Activated T-cell treated with anti-CD3 and anti-CD28 coated beads for 4 hours (primary cell): ENCODE data around the gene AUTS2.

Experiments
- DNase-seq: peaks from one replicate; pipeline ENCODE4 v3.0.0-alpha.2; 2020

Gene AUTS2

DNA sequence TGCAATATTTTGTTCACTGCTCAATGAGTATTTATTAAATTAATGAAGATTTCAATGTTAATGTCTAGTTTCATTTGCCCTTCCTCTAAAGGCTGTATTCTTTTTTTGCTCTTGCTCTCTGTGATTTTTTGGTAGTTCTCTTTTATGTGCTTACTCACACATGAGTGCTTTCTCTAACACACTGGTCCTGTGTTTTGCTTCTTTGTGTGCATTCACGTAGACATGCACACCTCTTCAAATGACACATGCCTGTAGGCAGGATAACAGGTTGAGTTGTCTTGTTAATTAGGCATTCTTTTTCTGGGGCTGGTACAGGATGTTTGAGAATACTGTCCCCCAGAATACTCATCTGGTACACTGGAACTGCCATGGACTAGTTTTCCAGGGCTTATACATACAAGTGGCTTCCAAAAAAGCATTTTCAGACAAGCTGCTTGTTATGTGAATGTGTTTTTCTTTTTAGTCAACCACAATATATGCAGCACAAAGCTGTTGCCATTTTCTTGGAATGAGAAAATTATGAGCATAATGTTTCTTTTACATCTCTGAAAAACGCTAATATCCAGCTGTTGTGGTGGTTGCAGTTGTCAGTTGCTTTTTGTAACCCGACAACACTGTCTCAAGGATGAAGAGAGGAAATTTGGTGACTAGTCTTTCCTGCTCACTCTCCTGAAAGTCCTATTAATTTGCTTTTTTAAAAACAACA lies 416.4 kb downstream of the AUTS2 start:
- DNase-seq: no peak

- DNase-seq: no peak
Observed at GRCh38 chr7:70015353-70015752, 417.1 kb downstream of the AUTS2 start.

DNA sequence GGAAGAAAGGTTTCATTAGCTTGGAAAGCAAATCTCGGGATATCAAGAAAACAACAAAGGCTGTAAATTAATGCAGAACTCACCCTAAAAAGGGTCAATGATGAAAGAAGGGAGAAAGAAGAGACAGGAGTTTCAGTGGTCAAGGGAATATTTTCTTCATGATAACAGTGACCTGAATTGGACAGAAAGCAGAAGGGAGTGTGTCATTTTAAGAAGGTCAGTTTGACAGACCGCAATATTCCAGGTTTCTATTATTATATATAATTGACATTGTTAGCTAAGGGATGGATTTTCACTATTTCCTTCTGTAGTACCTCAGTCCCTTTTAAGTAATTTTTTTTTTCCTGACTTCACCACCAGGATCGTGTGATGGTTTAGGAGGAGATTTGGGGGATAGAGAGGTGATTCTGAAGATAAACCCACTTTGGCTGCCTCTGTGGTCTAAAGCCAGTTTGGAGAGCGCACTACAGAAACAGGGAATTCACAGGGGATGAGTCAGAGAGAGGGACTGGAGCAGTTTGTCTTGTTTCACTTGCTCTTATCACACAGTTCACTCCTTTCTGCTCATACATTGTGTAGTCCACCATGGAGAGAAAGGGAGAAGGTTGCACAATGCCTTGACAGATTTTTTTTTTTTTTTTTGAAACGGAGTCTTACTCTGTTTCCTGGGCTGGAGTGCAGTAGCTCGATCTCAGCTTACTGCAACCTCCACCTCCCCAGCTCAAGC lies 417.9 kb downstream of the AUTS2 start:
- DNase-seq: no peak

DNA sequence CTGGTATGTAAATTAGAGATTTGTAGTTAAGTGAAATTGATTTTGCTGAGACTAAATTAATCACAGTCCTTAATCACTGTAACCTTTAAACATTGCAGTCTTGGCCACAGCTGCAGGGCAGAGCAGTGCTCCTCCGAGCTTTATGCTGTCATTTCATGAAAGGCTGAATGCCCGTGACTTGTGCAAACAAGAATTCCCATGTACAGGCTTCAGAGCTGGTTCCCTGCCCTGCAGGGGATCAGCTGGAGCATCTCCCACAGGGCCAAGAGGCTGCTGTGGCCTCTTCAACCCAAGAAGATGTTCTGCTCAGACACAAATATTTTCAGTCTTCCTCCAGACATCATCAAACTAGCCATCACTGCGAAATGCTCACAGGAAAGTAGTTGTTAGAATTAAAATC lies 419.1 kb downstream of the AUTS2 start:
- no peak for DNase-seq

DNA sequence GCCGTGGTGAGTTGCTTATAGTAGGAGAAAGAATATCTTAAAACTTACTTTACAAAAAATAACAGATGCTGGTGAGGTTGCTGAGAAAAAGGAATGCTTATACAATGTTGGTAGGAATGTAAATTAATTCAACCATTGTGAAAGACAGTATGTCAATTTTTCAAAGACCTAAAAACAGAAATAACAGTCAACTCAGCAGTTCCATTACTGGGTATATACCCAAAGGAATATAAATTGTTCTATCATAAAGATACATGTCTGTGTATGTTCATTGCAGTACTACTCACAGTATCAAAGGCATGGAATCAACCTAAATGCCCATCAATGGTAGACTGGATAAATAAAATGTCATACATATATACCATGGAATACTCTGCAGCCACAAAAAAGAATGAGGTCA lies 420.4 kb downstream of the AUTS2 start:
- no peak for DNase-seq

- no peak for DNase-seq
Observed at GRCh38 chr7:70027867-70028266, 429.6 kb downstream of the AUTS2 start.

DNA sequence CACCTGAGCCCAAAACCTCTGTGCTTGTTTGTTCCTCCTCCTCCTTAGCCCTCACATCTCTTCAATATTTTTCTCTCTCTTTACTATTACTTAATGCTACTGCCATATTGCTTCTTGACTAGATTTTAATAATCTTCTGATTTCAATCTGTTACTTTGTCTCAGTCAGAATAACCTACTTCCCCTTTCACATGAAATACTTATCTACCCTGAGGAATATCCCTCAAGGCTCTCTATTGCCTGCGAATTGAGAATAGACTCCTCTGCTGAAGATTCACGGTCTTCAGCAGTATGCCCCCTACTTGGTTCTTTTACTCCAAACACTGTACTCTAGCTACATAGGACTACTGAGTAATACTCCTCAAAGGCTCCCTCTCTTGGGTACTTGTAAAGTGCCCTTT lies 430.3 kb downstream of the AUTS2 start:
- DNase-seq: no peak

DNA sequence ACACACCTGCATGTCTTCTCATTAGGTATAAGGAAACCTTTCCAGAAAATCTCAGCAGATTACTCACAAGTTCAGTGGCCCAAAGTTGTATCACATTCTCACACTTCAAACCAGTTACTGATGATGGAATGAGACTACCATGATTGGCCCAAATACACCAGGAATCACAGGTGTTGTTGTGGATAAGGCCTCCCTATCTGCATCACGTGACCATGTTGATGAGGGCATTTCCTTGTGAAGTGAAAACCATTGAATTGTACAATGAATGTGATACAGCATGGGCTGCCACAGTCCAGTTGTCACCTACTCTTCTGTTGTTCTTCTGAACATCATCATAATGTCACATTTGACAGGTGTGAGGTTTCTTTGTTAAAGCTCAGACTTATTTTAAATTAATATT lies 431.7 kb downstream of the AUTS2 start:
- DNase-seq: no peak

- no peak for DNase-seq
Observed at GRCh38 chr7:70030745-70031144, 432.5 kb downstream of the AUTS2 start.

- no peak for DNase-seq
Observed at GRCh38 chr7:70031245-70031644, 433.0 kb downstream of the AUTS2 start.

- no peak for DNase-seq
Observed at GRCh38 chr7:70032649-70033048, 434.4 kb downstream of the AUTS2 start.

GRCh38 chr7:70033226-70033625 lies 435.0 kb downstream of the AUTS2 start:
- DNase-seq: no peak

DNA sequence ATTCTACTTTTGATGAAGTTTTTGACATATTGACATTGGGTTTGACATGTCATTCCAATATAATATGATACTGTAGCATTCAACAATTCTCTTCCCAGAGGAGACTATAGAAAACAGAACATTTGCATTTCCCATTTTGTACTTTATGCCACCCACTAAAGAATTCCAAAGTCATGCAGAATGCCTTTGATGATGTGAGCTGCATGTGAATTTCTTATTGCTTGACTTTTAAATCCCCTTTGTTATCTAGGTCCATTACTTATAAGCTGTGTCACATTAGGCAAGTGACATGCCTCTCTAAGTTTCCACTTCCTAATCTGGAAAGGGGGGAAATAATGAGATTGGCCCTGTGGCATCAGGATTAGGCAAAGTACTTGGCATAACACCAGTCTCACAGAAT lies 436.7 kb downstream of the AUTS2 start:
- no peak for DNase-seq

GRCh38 chr7:70035519-70035918 lies 437.2 kb downstream of the AUTS2 start:
- no peak for DNase-seq

DNA sequence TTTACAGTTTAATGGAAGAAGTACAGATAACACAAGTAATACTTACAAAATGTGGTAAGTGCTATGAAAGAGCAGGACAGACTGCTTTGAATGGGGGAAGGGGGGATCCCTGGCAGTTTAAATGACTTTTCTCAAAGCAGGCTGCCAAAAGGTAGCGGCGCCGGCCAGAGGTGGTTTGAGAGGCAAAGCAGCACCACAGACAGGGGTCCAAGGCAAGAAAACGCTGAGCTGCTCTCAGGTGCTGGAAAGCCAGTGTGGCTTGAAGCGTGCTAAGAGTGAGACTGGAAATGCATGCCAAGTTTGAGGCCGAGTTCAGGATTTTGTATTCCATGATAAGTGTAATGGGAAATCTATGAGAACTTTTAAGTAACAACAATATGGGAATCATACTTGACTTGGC lies 437.7 kb downstream of the AUTS2 start:
- no peak for DNase-seq

GRCh38 chr7:70036695-70037094 lies 438.4 kb downstream of the AUTS2 start:
- no peak for DNase-seq

DNA sequence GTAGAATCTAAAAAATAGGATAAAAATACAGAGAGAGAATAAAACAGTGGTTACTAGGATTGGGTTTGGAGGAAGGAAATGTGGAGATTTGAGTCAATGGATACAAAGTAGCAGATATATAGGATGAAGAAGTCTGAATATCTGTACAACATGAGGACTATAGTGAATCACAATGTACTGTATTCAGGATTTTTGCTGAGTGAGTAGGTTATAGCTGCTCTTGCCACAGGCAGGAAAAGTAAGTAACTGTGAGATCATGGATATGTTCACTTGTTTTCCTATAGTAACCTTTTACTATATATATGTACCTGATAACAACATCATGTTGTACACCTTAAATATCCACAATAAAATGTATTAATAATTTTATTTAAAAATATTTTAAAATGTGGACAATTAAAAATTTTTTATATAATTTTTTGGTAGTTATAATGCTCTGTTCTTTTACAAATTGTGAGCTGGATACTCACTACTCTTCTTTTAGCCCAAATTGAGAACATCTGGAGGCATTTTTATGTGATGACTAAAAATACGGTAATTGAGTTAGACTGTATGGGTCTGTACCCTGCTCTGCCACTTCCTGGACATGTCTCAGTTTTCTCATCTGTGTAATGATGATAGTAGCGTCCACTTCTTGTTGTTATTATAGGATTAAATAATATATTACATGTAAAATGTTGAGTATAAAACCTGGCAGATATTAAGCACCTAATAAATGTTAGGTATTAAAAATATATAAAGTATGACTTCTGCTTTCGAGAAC lies 439.1 kb downstream of the AUTS2 start:
- DNase-seq: no peak

GRCh38 chr7:70040051-70040450 lies 441.8 kb downstream of the AUTS2 start:
- no peak for DNase-seq

- no peak for DNase-seq
Observed at GRCh38 chr7:70040970-70041766, 442.9 kb downstream of the AUTS2 start.

DNA sequence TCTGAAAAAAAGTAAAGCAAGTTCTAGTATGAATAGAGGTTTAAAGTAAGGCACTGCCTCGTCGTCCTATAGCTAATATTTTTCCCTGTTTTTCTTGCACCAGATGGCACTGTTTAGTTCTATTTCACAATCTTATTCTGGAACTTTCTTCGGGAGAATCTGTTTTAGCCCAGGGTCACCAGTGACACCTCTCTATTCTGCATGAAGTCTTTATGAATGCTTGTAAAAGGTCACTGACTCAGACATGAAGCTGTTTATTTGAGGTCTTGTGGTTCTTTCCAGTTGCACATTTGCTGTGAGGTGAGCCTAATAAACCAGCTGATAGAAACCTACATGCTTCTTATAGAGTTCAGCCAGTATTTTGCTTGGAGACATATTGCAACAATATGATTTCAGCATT lies 444.3 kb downstream of the AUTS2 start:
- DNase-seq: no peak

DNA sequence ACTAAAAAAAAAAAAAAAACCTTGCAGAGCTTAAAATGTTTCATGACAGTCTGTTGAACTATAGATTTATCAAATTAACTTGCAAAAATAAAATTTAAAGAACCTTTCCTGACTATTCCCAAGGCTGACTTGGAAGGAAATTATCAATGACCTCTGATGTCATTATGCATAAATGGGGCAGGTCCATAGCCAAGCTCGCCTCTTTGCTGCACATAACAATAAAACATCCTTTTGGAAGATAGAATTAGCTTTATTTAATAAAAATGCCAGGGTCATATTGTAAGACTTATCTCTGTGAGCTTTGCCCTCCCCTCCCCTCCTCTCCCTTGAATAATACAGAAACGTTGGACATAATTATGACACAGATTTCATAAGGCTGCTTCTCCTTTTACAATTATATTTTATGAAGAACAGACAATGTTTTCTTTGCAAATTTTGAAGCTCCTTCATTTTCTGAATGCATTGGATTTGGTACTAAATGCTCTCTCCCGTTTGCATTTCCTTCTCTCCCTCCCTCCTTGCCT lies 444.8 kb downstream of the AUTS2 start:
- DNase-seq: no peak

- DNase-seq: no peak
Observed at GRCh38 chr7:70044064-70044463, 445.8 kb downstream of the AUTS2 start.

- no peak for DNase-seq
Observed at GRCh38 chr7:70044525-70044924, 446.2 kb downstream of the AUTS2 start.
